ENCODE measurements around the gene RIT1. TPM values are rescaled to one million over a fixed set of nuclear protein-coding genes. Genes with fewer than 3 reads are reported as not detected.

RIT1 gene
- total RNA-seq, 1 experiment from 2014 or later = 59.2 TPM

- H3K9me3 ChIP-seq (ENCODE audit: insufficient read depth, low read depth) = no peaks in the 10 kb centered on the region
- POLR2A ChIA-PET (ENCODE audit: unreplicated experiment) = interaction anchor here (0.7 kb wide), 1 partner anchor 13 kb away, joined by 5 read pairs; no protein-coding TSS in a partner anchor
- H3K9me2 ChIP-seq (ENCODE audit: insufficient read depth) = no peaks in the 10 kb centered on the region
- peaks cover 44% of the 10 kb centered on the region for H4K20me1 ChIP-seq (ENCODE audit: insufficient read depth)
- H3K27me3 ChIP-seq (ENCODE audit: insufficient read depth, low read depth) = no peaks in the 10 kb centered on the region
- H3K4me3 ChIP-seq = no peak overlapping the region
- no peak for TF ChIP-seq EZH2 (IDR thresholded peaks at IDR 0.05; ENCODE audit: low read depth)
- TF ChIP-seq CTCF (conservative IDR thresholded peaks at IDR 0.05) = no peak
- no peak overlapping the region for H2AFZ ChIP-seq
- no peaks in the 10 kb centered on the region for H3K79me2 ChIP-seq (ENCODE audit: low read depth)
- peaks cover 85% of the 10 kb centered on the region for H3F3A ChIP-seq (ENCODE audit: insufficient read depth, low read depth)
- H3K27ac ChIP-seq = no peak overlapping the region
- no TSS peak for BruUV-seq (replicated peaks)
- CTCF ChIA-PET = no interaction called here
- no peak for DNase-seq
- H3K4me2 ChIP-seq = no peak overlapping the region
- intact Hi-C loops (cut with micrococcal nuclease; ENCODE audit: unreplicated experiment) = no loop called here
- H3K36me3 ChIP-seq (ENCODE audit: low read depth) = peaks cover 37% of the 10 kb centered on the region
- peaks cover 30% of the 10 kb centered on the region for H3K4me1 ChIP-seq (replicated peaks; ENCODE audit: insufficient read depth)
Measured at GRCh38 chr1:155947292-155947691, 36.1 kb upstream of the RIT1 start.

- intact Hi-C loops (cut with micrococcal nuclease; ENCODE audit: unreplicated experiment) = no loop called here
- H3K4me3 ChIP-seq = no peak overlapping the region
- H3K27ac ChIP-seq = peak overlapping the region; percentile 18; the same call in 1 of the 2 replicates
- no peaks in the 10 kb centered on the region for H3K9me2 ChIP-seq (ENCODE audit: insufficient read depth)
- DNase-seq = no peak
- no peak overlapping the region for H2AFZ ChIP-seq
- H3K36me3 ChIP-seq (ENCODE audit: low read depth) = peaks cover 31% of the 10 kb centered on the region
- no peak overlapping the region for H3K4me2 ChIP-seq
- H3K4me1 ChIP-seq (replicated peaks; ENCODE audit: insufficient read depth) = peaks cover 36% of the 10 kb centered on the region
- no peaks in the 10 kb centered on the region for H3K79me2 ChIP-seq (ENCODE audit: low read depth)
- peaks cover 80% of the 10 kb centered on the region for H3F3A ChIP-seq (ENCODE audit: insufficient read depth, low read depth)
- BruUV-seq (replicated peaks) = TSS peak; percentile 1
- ChIA-PET CTCF (no interaction called here), POLR2A (ENCODE audit: unreplicated experiment) (no interaction called here)
- no peaks in the 10 kb centered on the region for H3K27me3 ChIP-seq (ENCODE audit: insufficient read depth, low read depth)
- TF ChIP-seq CTCF (conservative IDR thresholded peaks at IDR 0.05) (no peak), EZH2 (IDR thresholded peaks at IDR 0.05; ENCODE audit: low read depth) (no peak)
- peaks cover 38% of the 10 kb centered on the region for H4K20me1 ChIP-seq (ENCODE audit: insufficient read depth)
- H3K9me3 ChIP-seq (ENCODE audit: insufficient read depth, low read depth) = no peaks in the 10 kb centered on the region
Measured at GRCh38 chr1:155946633-155947219, 35.6 kb upstream of the RIT1 start.

- Histone ChIP-seq H3K79me2 (ENCODE audit: low read depth) (no peaks in the 10 kb centered on the region), H3F3A (ENCODE audit: insufficient read depth, low read depth) (peaks cover 85% of the 10 kb centered on the region), H3K27me3 (ENCODE audit: insufficient read depth, low read depth) (no peaks in the 10 kb centered on the region), H3K4me1 (replicated peaks; ENCODE audit: insufficient read depth) (peaks cover 55% of the 10 kb centered on the region), H3K4me3 (no peak overlapping the region), H2AFZ (no peak overlapping the region), H3K9me2 (ENCODE audit: insufficient read depth) (no peaks in the 10 kb centered on the region), H3K27ac (peak overlapping the region; percentile 16; the same call in 1 of the 2 replicates), H3K9me3 (ENCODE audit: insufficient read depth, low read depth) (no peaks in the 10 kb centered on the region), H3K4me2 (peak overlapping the region; percentile 20; the same call in 1 of the 2 replicates), H4K20me1 (ENCODE audit: insufficient read depth) (peaks cover 21% of the 10 kb centered on the region), H3K36me3 (ENCODE audit: low read depth) (peaks cover 19% of the 10 kb centered on the region)
- BruUV-seq (replicated peaks) = no TSS peak
- ChIA-PET POLR2A (ENCODE audit: unreplicated experiment) (no interaction called here), CTCF (interaction anchor here (0.7 kb wide), 1 partner anchor 13 kb away, joined by 4 read pairs; no protein-coding TSS in a partner anchor)
- no peak for DNase-seq
- intact Hi-C loops (cut with micrococcal nuclease; ENCODE audit: unreplicated experiment) = no loop called here
- TF ChIP-seq EZH2 (IDR thresholded peaks at IDR 0.05; ENCODE audit: low read depth) = no peak
- TF ChIP-seq CTCF (conservative IDR thresholded peaks at IDR 0.05) = no peak
Measured at GRCh38 chr1:155944444-155944799, 33.3 kb upstream of the RIT1 start.

Data from PC-9 (cell line).